GM21390 (cell line): Measurements from ENCODE around the gene ITPR1.
"Not testable (repeated sequence)": the region's sequence is repeated elsewhere in the genome, so short reads cannot be mapped to it uniquely, and the experiment has no call there.

Experiments
- ATAC-seq: cut with Tn5 transposase; IDR thresholded peaks from one replicate; pipeline ENCODE4 v1.9.1; 2021; ENCODE audit not compliant: unreplicated experiment

The ITPR1 gene

DNA sequence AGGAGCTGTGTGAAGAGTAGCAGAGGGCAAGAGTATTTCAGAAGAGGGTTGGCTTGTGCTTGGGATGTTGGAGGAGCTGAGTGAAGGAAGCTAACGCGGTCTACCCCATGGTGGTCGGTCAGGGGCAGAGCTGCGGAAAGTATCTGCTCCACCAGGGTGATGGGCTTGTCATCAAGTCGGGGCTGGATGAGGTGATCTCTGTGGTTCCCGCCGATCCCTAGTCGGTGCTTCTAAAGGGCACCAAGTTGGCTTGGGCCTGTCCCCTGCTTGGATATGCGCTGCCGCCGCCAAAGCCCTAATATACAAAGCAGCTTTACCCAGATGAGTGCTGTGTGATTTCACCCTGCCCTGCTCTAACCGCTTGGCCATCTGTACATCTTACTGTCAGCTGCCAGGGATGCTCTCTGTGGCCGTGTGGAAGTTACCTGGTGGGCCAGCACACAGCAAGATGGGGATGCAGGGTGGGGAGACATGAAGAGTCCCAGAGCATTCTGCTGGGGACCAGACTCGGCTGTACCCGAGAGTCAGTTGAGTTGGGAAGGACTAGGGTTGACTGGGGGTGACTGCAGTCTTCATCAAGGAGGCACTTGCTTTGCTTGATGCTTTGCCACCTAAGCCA is 260.0 kb downstream of the ITPR1 start:
- ATAC-seq, result no peak

- peak; percentile 75 for ATAC-seq
Measured at GRCh38 chr3:4754180-4755086, 261.3 kb downstream of the ITPR1 start.

- ATAC-seq, result no peak
Measured at GRCh38 chr3:4755566-4755965, 262.4 kb downstream of the ITPR1 start.

GRCh38 chr3:4756057-4756775 is 263.1 kb downstream of the ITPR1 start:
- no peak for ATAC-seq

GRCh38 chr3:4756855-4757574 is 263.9 kb downstream of the ITPR1 start:
- ATAC-seq, result peak; percentile 29

DNA sequence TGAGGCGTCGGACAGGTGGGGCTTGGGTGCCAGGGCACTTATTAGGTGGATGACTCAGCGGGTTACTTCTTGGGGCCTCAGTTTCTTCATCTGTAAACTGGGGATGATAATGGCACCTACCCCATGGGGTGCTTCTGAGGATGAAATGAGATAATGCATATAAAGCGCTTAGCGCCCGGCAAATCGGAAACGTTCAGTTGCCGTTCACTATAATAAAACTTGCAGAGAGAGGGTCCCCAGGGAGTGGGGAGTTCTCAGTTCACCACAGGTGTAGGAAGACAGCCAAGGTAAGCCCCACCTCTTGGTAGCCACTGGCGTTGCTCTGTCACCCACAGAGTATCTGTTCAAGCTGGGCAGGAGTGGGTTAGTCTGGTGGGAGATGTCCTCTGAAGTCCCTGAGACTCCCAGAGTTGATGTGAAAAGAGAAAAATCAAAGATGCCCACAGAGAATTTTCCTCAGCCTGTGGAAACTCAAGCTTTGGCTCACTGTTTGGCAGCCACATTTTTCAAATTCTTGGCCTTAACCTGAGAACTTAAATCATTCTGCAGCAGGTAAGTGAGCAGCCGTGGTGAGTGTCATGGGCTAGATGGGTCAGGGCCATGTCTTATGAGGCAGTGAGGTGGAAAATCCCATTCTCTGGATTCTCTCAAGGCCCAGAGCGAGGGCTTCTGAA is 264.6 kb downstream of the ITPR1 start:
- ATAC-seq, result no peak

GRCh38 chr3:4758249-4758860 is 265.2 kb downstream of the ITPR1 start:
- no peak for ATAC-seq

DNA sequence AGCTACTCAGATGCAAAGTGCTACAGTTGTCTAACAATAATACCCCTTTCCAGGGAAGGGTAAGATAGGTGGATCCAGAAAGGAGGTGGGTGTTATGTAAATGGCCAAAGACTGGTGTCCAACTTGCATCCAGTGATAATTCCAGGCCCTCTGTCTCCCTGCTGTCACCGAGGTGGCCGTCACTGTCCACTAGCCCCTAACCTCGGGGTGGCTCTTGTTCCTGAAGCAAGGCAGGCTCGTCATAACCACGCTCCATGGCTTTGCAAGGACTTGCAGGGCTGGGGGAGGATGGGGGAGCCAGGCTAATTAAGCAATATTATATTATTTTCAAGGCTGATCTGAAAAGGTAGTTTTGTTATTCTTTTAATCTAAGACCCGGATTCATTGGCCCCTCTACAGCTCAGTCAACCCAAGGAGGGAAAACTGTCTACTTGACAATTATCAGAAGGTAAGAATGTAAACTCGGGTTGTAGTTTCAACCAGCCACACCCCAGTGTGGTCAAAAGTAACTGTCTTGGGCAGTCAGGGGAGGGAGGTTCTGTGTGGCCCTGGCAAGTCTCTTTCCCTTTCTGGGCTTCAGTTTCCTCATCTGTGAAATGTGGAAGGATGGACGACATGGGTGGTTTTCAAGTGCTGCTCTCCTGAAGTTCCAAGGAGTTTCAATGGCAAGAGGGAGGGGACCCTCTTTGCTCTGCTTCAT is 266.0 kb downstream of the ITPR1 start:
- no peak for ATAC-seq

- no peak for ATAC-seq
Measured at GRCh38 chr3:4759689-4760312, 266.7 kb downstream of the ITPR1 start.

- no peak for ATAC-seq
Measured at GRCh38 chr3:4761759-4762158, 268.6 kb downstream of the ITPR1 start.

GRCh38 chr3:4762481-4763230 is 269.5 kb downstream of the ITPR1 start:
- not testable (repeated sequence) for ATAC-seq

DNA sequence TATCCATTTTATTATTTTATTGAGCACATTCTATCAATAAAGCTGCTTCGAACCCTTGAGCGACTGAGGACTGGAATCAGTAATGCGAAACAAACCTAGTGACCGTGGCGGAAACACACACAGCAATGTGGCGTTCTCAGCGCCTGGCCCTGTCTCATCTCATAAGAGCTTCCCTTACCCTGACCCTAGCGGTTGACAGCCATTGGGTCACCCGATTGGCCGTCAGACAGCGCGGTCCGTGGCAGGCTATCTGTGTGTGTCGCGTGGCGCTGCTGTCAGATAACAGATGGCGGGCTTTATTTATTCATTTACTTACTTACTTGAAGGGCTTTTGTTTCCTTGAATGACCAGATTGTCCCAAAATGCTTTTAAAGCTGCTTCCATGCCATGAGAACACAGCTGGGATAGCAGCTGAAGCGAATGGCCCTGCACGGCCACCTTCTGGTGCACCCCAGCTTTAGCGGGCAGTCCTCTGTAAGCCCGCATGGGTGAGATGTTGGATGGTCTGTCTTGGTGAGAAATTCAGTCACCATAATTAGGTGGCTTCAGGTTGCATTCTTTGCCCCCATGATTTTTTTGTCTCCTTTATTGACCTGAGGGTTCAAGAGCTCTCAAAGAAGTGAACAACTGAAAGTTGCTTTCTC is 270.6 kb downstream of the ITPR1 start:
- ATAC-seq, result no peak

DNA sequence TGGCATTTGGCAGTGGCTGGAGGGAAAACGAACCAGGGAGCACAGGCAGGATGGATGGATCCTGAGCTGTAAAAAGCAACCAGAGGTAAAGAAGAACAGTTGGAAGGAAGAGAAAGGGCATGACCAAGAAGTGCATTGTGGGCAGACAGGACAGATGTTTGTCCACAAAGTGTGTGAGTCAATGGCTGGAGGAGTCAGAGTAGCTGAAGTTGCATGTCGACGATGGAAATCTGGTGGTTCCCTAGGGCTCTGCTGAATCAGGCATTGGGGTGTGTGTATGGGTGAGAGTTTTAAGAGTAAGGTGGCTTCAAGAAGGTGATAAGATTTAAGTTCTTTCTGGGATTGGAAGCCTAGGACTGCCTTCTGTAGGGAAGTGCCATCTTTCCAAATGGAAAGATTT is 272.1 kb downstream of the ITPR1 start:
- ATAC-seq, result no peak

DNA sequence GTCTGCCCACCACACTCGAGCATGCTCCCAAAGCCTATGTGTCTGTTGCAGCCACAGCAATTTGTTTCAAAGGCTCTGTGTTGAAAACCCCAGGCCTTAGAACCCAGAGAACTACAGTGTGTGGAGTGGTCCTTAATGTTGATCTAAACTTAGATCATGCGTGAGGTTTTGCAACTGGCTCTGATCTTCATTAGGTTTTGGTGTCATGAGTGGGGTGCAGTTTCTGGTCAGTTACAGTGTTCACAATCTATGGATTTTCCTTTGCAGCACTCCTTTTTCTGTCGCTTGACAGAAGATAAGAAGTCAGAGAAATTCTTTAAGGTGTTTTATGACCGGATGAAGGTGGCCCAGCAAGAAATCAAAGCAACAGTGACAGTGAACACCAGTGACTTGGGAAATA is 273.1 kb downstream of the ITPR1 start:
- no peak for ATAC-seq

DNA sequence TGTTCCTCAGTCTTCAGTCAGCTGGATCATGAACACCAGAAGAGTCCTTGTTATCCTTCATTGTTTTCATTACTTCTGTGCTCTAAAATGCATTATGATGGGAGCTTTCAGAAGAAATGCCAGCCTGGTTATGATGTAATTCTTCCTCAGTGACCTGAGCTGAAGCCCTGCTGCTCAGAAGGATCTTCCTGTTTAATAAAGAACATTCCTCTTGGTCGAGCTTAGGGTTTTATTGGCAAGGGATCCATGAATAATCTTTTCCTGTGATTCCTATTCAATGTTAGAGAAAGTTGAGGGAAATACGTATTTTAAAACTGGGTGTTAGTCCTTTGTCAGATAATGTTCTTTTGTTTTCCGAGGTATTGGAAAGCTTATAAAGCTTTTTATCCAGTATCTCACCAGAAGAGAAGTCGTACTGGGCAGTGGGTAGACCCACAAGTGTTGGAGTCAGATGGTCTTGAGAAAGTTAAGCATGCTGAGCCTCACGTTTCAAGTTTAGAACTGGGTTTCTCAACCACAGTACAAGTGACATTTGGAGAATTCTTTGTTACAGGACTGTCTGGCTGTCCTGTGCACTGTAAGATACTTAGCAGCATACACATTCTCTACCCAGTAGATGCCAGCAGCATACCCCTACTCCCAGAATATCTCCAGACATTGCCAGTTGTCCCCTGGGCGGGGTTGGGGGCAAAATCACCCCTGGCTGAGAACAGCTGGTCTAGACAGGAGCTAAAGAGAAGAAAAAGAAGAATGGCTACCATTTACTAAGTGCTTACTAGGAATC is 273.8 kb downstream of the ITPR1 start:
- ATAC-seq, result no peak

- no peak for ATAC-seq
Measured at GRCh38 chr3:4768021-4768420, 274.9 kb downstream of the ITPR1 start.

DNA sequence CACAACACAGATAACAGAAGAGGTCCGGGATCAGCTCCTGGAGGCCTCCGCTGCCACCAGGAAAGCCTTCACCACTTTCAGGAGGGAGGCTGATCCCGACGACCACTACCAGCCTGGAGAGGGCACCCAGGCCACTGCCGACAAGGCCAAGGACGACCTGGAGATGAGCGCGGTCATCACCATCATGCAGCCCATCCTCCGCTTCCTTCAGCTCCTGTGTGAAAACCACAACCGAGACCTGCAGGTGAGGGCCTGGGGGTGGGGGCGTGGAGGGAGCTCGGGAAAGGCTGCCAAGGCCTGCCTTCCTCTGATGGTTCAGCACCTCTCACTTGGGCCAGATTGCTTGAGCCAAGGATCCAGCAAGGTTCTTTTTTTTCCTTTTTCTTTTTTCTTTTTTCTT is 275.4 kb downstream of the ITPR1 start:
- no peak for ATAC-seq
